ENCODE results near the gene FTSJ1.

The FTSJ1 gene

DNA sequence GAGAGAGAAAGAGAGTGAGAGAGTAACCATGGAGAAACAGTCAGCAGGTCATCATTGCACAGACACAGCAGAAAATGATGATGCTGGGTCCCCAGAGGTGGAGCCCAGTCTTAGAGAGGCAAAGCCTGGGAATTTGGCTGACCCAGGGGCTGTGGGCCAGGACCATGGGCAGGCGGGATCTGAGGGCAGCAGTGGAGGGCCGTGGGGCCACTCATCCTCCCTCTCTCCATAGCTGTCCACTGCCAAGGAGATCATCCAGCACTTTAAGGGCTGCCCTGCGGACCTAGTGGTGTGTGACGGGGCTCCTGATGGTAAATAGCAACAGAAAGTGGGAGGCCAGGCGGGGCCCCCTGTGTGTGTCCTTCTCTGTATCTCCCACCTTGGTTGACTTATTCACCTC, 2.8 kb downstream of the FTSJ1 start:
- H3K4me1 ChIP-seq (ENCODE audit: control insufficient read depth, insufficient read depth, low read length), result peaks cover 2% of the 10 kb centered on the region
- peaks cover 6% of the 10 kb centered on the region for H3K36me3 ChIP-seq (ENCODE audit: control insufficient read depth, insufficient read depth, low read length)
- H3K27ac ChIP-seq (ENCODE audit: insufficient read depth, low read depth, low read length, poor library complexity, severe bottlenecking), result no peak overlapping the region
- no peaks in the 10 kb centered on the region for H3K27me3 ChIP-seq (ENCODE audit: control insufficient read depth, insufficient read depth, low read length, poor library complexity, severe bottlenecking)
- 84 to 96% methylated on average over 5 of the region's 5 CpGs for WGBS, 2 experiments
- H3K4me3 ChIP-seq (ENCODE audit: insufficient read depth, low read depth, low read length), result no peak overlapping the region
- H3K9me3 ChIP-seq (ENCODE audit: control insufficient read depth, low read length), result no peaks in the 10 kb centered on the region

DNA sequence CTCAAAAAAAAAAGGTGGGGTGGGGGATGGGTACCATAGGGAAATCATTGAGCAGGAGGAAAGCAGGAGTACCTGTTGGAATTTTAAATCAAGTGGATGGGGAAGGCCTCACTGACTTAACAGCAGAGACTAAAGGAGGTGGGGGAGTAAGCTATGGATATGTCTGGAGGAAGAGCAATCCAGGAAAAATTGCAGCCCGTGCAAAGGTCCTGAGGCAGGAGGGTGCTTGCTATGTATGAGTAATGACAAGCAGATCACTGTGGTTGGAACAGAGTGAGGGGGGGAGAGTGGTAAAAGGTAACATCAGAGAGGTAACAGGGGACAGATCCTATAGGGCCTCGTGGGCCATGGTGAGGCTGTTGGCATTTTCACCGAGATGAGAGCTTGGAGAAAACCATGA, 4.1 kb downstream of the FTSJ1 start:
- Histone ChIP-seq H3K9me3 (ENCODE audit: control insufficient read depth, low read length) (no peaks in the 10 kb centered on the region), H3K36me3 (ENCODE audit: control insufficient read depth, insufficient read depth, low read length) (peaks cover 6% of the 10 kb centered on the region), H3K27ac (ENCODE audit: insufficient read depth, low read depth, low read length, poor library complexity, severe bottlenecking) (no peak overlapping the region), H3K27me3 (ENCODE audit: control insufficient read depth, insufficient read depth, low read length, poor library complexity, severe bottlenecking) (no peaks in the 10 kb centered on the region), H3K4me1 (ENCODE audit: control insufficient read depth, insufficient read depth, low read length) (no peaks in the 10 kb centered on the region), H3K4me3 (ENCODE audit: insufficient read depth, low read depth, low read length) (no peak overlapping the region)
- WGBS, 2 experiments, result 94 to 95% methylated on average over 3 of the region's 3 CpGs

DNA sequence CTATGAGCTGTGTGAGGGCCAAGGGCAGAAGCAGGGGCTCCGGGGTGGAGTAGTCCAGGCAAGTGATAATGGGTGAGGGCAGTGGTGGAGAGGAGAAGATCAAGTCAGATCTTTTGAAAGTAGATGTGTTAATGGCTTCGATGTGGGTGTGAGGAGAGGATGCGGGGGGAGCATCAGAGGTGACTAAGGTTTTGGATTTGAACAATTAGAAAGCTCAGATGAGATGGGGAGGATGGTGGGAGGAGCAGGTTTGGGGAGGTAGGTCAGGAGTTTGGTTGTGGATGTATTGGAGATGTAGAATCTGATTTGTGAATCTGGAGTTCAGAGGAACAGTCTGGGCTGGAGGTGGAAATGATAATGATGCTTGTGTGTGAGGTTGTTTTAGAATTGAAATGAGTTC, 4.6 kb downstream of the FTSJ1 start:
- no peaks in the 10 kb centered on the region for H3K4me1 ChIP-seq (ENCODE audit: control insufficient read depth, insufficient read depth, low read length)
- H3K36me3 ChIP-seq (ENCODE audit: control insufficient read depth, insufficient read depth, low read length), result peaks cover 6% of the 10 kb centered on the region
- no peak overlapping the region for H3K4me3 ChIP-seq (ENCODE audit: insufficient read depth, low read depth, low read length)
- H3K9me3 ChIP-seq (ENCODE audit: control insufficient read depth, low read length), result no peaks in the 10 kb centered on the region
- WGBS, 2 experiments, result 96 to 99% methylated on average over 3 of the region's 3 CpGs
- H3K27ac ChIP-seq (ENCODE audit: insufficient read depth, low read depth, low read length, poor library complexity, severe bottlenecking), result no peak overlapping the region
- no peaks in the 10 kb centered on the region for H3K27me3 ChIP-seq (ENCODE audit: control insufficient read depth, insufficient read depth, low read length, poor library complexity, severe bottlenecking)

DNA sequence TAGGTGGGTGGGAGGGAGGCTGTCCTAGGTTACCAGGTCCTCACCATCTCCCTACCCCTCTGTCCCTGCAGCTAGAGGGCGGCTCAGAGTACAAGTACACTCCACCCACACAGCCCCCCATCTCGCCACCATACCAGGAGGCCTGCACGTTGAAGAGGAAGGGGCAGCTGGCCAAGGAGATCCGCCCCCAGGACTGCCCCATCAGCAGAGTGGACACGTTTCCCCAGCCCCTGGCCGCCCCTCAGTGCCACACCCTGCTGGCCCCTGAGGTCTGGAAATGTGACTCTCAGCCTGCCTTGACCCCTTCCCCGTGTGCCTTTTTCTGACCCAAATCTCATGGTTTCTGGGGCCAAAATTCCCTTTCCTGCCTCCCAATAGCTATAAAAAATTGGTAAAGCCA, 6.5 kb downstream of the FTSJ1 start:
- Histone ChIP-seq H3K9me3 (ENCODE audit: control insufficient read depth, low read length) (no peaks in the 10 kb centered on the region), H3K36me3 (ENCODE audit: control insufficient read depth, insufficient read depth, low read length) (peaks cover 6% of the 10 kb centered on the region), H3K4me1 (ENCODE audit: control insufficient read depth, insufficient read depth, low read length) (no peaks in the 10 kb centered on the region), H3K4me3 (ENCODE audit: insufficient read depth, low read depth, low read length) (no peak overlapping the region), H3K27me3 (ENCODE audit: control insufficient read depth, insufficient read depth, low read length, poor library complexity, severe bottlenecking) (no peaks in the 10 kb centered on the region), H3K27ac (ENCODE audit: insufficient read depth, low read depth, low read length, poor library complexity, severe bottlenecking) (no peak overlapping the region)
- WGBS, 2 experiments, result 94 to 96% methylated on average over 7 of the region's 7 CpGs

DNA sequence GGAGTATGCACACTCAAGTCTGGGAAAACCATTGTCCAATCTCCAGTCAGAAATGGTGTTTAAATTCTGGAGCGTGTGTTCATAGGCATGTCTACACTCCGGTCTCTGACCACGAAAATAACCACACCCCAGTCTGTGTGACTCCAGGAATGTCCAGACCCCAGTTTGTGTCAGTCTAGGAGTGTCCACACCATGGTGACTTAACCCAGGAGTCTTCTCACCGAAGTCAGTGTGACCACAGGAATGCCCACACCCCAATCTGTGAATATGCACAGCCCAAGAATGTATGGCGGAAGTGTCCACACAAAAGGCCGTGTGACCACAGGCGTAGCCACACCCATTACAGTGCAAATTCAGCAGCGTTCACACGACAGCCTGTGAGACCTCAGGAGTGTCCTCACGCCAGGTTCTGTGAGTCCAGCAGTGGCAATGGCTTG, 11.4 kb downstream of the FTSJ1 start:
- Histone ChIP-seq H3K9me3 (ENCODE audit: control insufficient read depth, low read length) (no peaks in the 10 kb centered on the region), H3K4me1 (ENCODE audit: control insufficient read depth, insufficient read depth, low read length) (no peaks in the 10 kb centered on the region), H3K27me3 (ENCODE audit: control insufficient read depth, insufficient read depth, low read length, poor library complexity, severe bottlenecking) (no peaks in the 10 kb centered on the region), H3K36me3 (ENCODE audit: control insufficient read depth, insufficient read depth, low read length) (peaks cover 2% of the 10 kb centered on the region), H3K4me3 (ENCODE audit: insufficient read depth, low read depth, low read length) (no peak overlapping the region), H3K27ac (ENCODE audit: insufficient read depth, low read depth, low read length, poor library complexity, severe bottlenecking) (no peak overlapping the region)
- 96% methylated on average over 10 of the region's 10 CpGs for WGBS, 2 experiments

DNA sequence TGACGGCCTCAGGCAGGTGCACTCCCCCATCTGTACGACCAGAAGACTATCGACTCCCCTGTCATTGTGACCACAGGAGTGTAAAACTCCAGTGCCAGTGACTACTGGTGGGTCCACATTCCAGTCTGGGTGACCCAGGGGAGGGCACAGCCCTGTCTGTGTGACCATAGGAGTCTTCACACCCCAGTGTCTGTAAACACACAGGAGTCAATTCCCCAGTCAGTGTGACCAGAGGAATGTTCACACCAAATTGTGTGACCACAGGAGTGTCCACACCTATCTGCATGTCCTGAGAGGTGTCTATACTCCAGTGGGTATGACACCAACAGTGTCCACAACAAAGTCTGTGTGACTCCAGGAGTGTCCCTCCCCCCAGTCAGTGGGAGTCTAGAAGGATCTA, 12.0 kb downstream of the FTSJ1 start:
- Histone ChIP-seq H3K27ac (ENCODE audit: insufficient read depth, low read depth, low read length, poor library complexity, severe bottlenecking) (no peak overlapping the region), H3K9me3 (ENCODE audit: control insufficient read depth, low read length) (no peaks in the 10 kb centered on the region), H3K27me3 (ENCODE audit: control insufficient read depth, insufficient read depth, low read length, poor library complexity, severe bottlenecking) (no peaks in the 10 kb centered on the region), H3K36me3 (ENCODE audit: control insufficient read depth, insufficient read depth, low read length) (no peaks in the 10 kb centered on the region), H3K4me3 (ENCODE audit: insufficient read depth, low read depth, low read length) (no peak overlapping the region), H3K4me1 (ENCODE audit: control insufficient read depth, insufficient read depth, low read length) (no peaks in the 10 kb centered on the region)
- 88 to 91% methylated on average over 3 of the region's 3 CpGs for WGBS, 2 experiments

DNA sequence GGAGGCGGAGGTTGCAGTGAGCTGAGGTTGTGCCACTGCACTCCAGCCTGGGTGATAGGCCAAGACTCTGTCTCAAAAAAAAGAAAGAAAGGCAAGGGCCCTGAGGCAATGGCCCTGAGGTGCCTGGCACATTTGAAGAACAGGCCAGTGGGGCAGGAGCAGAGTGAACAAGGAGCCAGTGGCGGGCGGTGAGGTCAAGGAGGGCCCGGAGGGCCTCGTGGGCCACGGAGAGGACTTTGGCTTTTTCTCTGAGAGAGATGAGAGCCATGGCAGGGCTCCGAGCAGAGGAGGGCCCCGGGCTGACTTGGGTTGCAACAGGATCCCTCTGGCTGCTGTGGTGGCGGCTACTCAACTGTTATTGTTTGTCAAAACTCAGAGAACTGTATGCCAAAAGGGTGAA, 13.3 kb downstream of the FTSJ1 start:
- H3K4me1 ChIP-seq (ENCODE audit: control insufficient read depth, insufficient read depth, low read length), result no peaks in the 10 kb centered on the region
- no peaks in the 10 kb centered on the region for H3K36me3 ChIP-seq (ENCODE audit: control insufficient read depth, insufficient read depth, low read length)
- no peaks in the 10 kb centered on the region for H3K27me3 ChIP-seq (ENCODE audit: control insufficient read depth, insufficient read depth, low read length, poor library complexity, severe bottlenecking)
- no peak overlapping the region for H3K4me3 ChIP-seq (ENCODE audit: insufficient read depth, low read depth, low read length)
- H3K27ac ChIP-seq (ENCODE audit: insufficient read depth, low read depth, low read length, poor library complexity, severe bottlenecking), result no peak overlapping the region
- WGBS, 2 experiments, result 91 to 95% methylated on average over 9 of the region's 9 CpGs
- no peaks in the 10 kb centered on the region for H3K9me3 ChIP-seq (ENCODE audit: control insufficient read depth, low read length)

DNA sequence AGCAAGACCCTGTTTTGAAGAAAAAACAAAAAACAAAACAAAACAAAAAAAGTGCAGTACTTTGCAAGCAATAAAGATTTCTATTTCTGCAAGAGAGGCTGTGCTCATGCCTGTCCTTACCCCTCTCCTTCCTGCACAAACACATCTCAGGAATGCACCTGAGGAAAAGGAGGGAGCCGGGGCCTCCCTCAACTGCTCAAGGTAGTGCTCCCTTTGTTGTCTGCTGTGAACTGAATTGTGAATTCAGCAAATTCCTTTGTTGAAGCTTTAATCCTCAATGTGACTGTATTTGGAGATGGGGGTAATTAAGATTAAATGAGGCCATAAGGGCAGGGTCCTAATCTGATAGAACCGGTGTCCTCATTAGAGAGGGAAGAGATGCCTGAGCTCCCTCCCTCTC, 13.9 kb downstream of the FTSJ1 start:
- Histone ChIP-seq H3K27ac (ENCODE audit: insufficient read depth, low read depth, low read length, poor library complexity, severe bottlenecking) (no peak overlapping the region), H3K36me3 (ENCODE audit: control insufficient read depth, insufficient read depth, low read length) (no peaks in the 10 kb centered on the region), H3K4me3 (ENCODE audit: insufficient read depth, low read depth, low read length) (no peak overlapping the region), H3K9me3 (ENCODE audit: control insufficient read depth, low read length) (no peaks in the 10 kb centered on the region), H3K27me3 (ENCODE audit: control insufficient read depth, insufficient read depth, low read length, poor library complexity, severe bottlenecking) (no peaks in the 10 kb centered on the region), H3K4me1 (ENCODE audit: control insufficient read depth, insufficient read depth, low read length) (no peaks in the 10 kb centered on the region)
- 82 to 87% methylated on average over 1 to 2 of the region's 2 CpGs for WGBS, 2 experiments

DNA sequence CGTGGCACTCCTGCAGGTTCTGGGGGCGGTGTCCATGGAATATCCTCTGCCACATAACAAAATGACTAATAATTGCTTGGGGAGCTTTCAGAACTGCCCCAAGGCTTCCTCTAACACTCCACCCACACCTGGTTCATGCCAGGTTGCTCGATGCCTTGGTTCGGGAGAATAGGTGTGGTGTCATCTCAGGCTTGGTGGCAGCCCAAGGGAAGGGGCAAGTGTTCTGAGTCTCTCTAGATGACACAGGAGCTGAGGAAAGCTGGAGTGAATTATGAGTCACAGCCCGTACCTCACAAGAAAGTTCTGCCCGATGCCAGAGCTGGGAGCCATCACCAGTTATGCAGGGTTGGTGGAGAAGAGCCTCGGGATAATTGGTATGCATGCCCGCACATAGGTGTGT, 14.7 kb downstream of the FTSJ1 start:
- H3K4me3 ChIP-seq (ENCODE audit: insufficient read depth, low read depth, low read length), result no peak overlapping the region
- H3K4me1 ChIP-seq (ENCODE audit: control insufficient read depth, insufficient read depth, low read length), result no peaks in the 10 kb centered on the region
- WGBS, 2 experiments, result 91 to 94% methylated on average over 8 of the region's 8 CpGs
- no peaks in the 10 kb centered on the region for H3K27me3 ChIP-seq (ENCODE audit: control insufficient read depth, insufficient read depth, low read length, poor library complexity, severe bottlenecking)
- H3K27ac ChIP-seq (ENCODE audit: insufficient read depth, low read depth, low read length, poor library complexity, severe bottlenecking), result no peak overlapping the region
- H3K36me3 ChIP-seq (ENCODE audit: control insufficient read depth, insufficient read depth, low read length), result no peaks in the 10 kb centered on the region
- no peaks in the 10 kb centered on the region for H3K9me3 ChIP-seq (ENCODE audit: control insufficient read depth, low read length)

DNA sequence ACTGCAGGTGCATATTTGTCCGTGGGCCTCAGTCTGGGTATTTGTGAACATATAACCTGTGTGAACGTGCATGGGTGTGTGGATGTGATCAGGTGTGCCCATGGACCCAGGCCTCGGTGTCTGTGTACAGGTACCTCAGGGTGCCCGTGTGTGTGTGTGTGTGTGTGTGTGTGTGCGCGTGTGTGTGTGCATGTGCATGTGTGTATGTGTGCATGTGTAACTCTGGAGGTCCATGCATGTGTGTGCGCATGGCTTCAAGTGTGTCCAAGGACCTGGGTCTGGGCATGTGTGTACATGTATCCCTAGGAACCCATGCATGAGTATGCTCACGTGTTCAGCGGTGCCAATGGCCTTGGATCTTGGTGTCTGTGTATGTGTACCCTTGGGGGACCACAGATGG, 15.8 kb downstream of the FTSJ1 start:
- 87 to 90% methylated on average over 9 of the region's 9 CpGs for WGBS, 2 experiments
- Histone ChIP-seq H3K27ac (ENCODE audit: insufficient read depth, low read depth, low read length, poor library complexity, severe bottlenecking) (no peak overlapping the region), H3K36me3 (ENCODE audit: control insufficient read depth, insufficient read depth, low read length) (no peaks in the 10 kb centered on the region), H3K4me1 (ENCODE audit: control insufficient read depth, insufficient read depth, low read length) (no peaks in the 10 kb centered on the region), H3K9me3 (ENCODE audit: control insufficient read depth, low read length) (no peaks in the 10 kb centered on the region), H3K27me3 (ENCODE audit: control insufficient read depth, insufficient read depth, low read length, poor library complexity, severe bottlenecking) (no peaks in the 10 kb centered on the region), H3K4me3 (ENCODE audit: insufficient read depth, low read depth, low read length) (no peak overlapping the region)

DNA sequence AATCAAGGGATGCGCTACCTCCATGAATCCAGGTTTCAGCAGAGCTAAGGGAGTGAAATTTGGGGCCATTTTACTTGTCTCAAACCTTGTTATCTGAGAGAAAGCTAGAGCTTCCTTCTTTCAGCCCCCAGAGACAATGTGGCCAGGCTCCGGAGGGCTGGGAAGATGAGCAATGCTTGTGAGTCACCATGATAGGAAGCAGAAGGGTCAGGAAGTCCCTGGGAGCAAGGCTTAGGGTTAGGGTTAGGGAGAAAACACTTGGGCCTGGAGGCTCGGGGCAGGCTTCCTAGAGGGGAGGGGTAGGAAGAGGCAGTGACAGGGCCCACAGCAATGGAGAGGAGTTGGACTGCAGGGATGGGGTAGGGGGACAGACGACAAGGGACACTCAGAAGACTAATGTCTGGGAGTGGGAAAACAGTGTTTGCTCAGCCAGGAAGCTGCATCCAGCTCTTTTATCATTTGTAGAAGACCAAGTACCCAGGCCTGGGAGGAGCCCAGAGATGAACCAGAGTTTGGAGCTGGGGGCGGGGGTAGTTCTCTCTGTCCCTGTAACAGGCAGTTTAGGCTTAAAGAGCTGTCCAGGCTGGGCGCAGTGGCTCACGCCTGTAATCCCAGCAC, 16.4 kb downstream of the FTSJ1 start:
- no peaks in the 10 kb centered on the region for H3K4me1 ChIP-seq (ENCODE audit: control insufficient read depth, insufficient read depth, low read length)
- H3K9me3 ChIP-seq (ENCODE audit: control insufficient read depth, low read length), result no peaks in the 10 kb centered on the region
- WGBS, 2 experiments, result 83 to 86% methylated on average over 7 of the region's 7 CpGs
- no peak overlapping the region for H3K27ac ChIP-seq (ENCODE audit: insufficient read depth, low read depth, low read length, poor library complexity, severe bottlenecking)
- H3K4me3 ChIP-seq (ENCODE audit: insufficient read depth, low read depth, low read length), result no peak overlapping the region
- no peaks in the 10 kb centered on the region for H3K27me3 ChIP-seq (ENCODE audit: control insufficient read depth, insufficient read depth, low read length, poor library complexity, severe bottlenecking)
- H3K36me3 ChIP-seq (ENCODE audit: control insufficient read depth, insufficient read depth, low read length), result no peaks in the 10 kb centered on the region

Measured in ectodermal cell (in vitro differentiated cells).